ENCODE data around the gene KCNK6. TPM values are rescaled to one million over a fixed set of nuclear protein-coding genes. Genes with fewer than 3 reads are reported as not detected.

The KCNK6 gene
- total RNA-seq, 6 experiments from 2014 or later = 1.1 to 3.1 (median 2.2) TPM

DNA sequence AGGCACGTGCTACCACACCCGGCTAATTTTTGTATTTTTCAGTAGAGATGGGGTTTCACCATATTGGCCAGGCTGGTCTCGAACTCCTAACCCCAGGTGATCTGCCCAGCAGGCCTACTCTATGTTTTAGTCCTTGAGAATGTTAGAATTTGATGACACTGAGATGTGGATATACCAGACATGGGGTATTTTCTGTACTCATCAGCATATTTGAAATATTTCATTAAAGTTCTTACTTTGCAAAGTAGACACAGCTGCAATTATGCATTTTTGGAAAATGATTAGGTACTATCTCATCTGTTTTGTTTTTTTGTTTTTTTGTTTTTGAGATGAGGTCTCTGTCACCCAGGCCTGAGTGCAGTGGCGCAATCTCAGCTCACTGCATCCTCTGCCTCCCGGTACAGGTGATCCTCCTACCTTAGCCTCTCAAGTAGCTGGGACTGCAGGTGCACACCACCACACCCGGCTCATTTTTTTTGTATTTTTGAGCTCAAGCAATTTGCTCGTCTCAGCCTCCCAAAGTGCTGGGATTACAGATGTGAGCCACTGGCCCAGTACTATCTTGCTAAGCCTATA is 42.6 kb upstream of the KCNK6 start:
- TF ChIP-seq POLR2A (IDR thresholded peaks at IDR 0.05) = no peak
- TF ChIP-seq, protein P1, sequence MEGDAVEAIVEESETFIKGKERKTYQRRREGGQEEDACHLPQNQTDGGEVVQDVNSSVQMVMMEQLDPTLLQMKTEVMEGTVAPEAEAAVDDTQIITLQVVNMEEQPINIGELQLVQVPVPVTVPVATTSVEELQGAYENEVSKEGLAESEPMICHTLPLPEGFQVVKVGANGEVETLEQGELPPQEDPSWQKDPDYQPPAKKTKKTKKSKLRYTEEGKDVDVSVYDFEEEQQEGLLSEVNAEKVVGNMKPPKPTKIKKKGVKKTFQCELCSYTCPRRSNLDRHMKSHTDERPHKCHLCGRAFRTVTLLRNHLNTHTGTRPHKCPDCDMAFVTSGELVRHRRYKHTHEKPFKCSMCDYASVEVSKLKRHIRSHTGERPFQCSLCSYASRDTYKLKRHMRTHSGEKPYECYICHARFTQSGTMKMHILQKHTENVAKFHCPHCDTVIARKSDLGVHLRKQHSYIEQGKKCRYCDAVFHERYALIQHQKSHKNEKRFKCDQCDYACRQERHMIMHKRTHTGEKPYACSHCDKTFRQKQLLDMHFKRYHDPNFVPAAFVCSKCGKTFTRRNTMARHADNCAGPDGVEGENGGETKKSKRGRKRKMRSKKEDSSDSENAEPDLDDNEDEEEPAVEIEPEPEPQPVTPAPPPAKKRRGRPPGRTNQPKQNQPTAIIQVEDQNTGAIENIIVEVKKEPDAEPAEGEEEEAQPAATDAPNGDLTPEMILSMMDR (IDR thresholded peaks at IDR 0.05) = no peak
- WGBS (ENCODE audit: insufficient coverage, low coverage, low lambda C conversion rate, missing lambda C conversion rate) = 86% methylated on average over 6 of the region's 7 CpGs
- Histone ChIP-seq H3K4me1 (no peaks in the 10 kb centered on the region), H3K9me3 (no peaks in the 10 kb centered on the region), H3K36me3 (no peaks in the 10 kb centered on the region), H3K27ac (peak overlapping the region; percentile 16 to 61 (median 21)), H3K27me3 (no peaks in the 10 kb centered on the region), H3K4me3 (no peak overlapping the region)
- intact Hi-C loops (cut with DNase I) = no loop called here
- DNase-seq = no peak
- no peak for ATAC-seq

DNA sequence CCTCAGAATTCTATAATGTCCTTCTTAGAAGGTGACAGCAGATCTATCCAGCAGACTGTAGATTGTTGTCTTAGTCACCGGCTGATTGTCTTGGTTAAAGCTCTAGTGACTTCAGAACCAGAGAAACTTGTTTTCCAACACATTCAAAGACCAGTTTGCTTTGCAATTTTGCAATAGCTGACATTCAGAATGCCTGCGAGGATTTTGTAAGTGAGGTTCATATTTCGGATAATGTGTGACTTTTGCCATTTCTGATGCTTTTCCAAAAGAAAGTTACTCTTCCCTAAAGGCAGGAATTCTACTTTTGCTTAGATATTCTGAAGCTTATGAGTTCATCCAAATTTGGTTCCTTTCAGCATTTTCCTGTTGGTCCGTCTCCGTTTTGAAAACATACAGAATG is 42.1 kb upstream of the KCNK6 start:
- no peak overlapping the region for H3K4me3 ChIP-seq
- ATAC-seq = no peak
- DNase-seq = no peak
- H3K4me1 ChIP-seq = no peaks in the 10 kb centered on the region
- H3K36me3 ChIP-seq = no peaks in the 10 kb centered on the region
- H3K9me3 ChIP-seq = no peaks in the 10 kb centered on the region
- no peaks in the 10 kb centered on the region for H3K27me3 ChIP-seq
- peak overlapping the region; percentile 16 to 61 (median 21) for H3K27ac ChIP-seq
- TF ChIP-seq POLR2A (IDR thresholded peaks at IDR 0.05) = no peak
- TF ChIP-seq, protein P1 (IDR thresholded peaks at IDR 0.05) = no peak
- intact Hi-C loops (cut with DNase I) = no loop called here
- 45% methylated on average over 5 of the region's 5 CpGs for WGBS (ENCODE audit: insufficient coverage, low coverage, low lambda C conversion rate, missing lambda C conversion rate)

DNA sequence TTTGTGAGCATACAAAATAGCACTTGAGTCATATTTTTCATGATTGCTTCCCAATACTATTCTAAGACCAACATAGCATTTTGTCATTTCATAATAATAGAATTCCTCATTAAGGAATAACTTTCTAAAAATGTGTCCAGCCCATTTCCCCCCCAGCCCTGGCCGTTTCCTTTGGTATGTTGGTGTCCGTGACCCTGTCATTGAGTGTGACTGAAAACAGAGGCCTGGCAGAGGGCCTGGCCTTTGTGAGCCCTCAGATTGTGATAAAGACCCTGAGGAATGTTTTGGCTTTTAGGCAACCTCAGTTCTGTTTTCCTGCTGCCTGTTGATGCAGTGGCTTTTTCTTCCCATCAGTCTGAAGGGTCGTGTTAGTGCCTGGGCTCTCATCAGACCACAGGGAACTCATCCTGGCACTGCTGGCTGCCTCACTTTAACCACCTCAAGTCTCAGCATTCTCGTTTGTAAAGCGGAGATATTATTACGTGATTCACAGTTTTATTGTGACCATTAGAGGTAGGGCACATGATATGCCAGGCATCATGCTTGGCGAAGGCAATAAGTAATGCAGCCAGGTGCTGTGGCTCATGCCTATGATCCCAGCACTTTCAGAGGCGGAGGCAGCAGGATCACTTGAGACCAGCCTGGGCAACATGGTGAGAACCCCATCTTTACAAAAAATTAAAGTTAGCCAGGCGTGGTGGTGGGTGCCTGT is 41.5 kb upstream of the KCNK6 start:
- DNase-seq (peak in 2 of 3 donors; percentile 54 to 62), ATAC-seq (peak; percentile 75 to 84 (median 82))
- peak overlapping the region; percentile 20 to 40 (median 37) for H3K27ac ChIP-seq
- H3K9me3 ChIP-seq = no peaks in the 10 kb centered on the region
- WGBS (ENCODE audit: insufficient coverage, low coverage, low lambda C conversion rate, missing lambda C conversion rate) = 64% methylated on average over 8 of the region's 9 CpGs
- H3K27me3 ChIP-seq = no peaks in the 10 kb centered on the region
- no peaks in the 10 kb centered on the region for H3K36me3 ChIP-seq
- no peak overlapping the region for H3K4me3 ChIP-seq
- H3K4me1 ChIP-seq = no peaks in the 10 kb centered on the region
- intact Hi-C loops (cut with DNase I) = no loop called here
- TF ChIP-seq POLR2A (IDR thresholded peaks at IDR 0.05) = no peak
- TF ChIP-seq, protein P1 (IDR thresholded peaks at IDR 0.05) = no peak

DNA sequence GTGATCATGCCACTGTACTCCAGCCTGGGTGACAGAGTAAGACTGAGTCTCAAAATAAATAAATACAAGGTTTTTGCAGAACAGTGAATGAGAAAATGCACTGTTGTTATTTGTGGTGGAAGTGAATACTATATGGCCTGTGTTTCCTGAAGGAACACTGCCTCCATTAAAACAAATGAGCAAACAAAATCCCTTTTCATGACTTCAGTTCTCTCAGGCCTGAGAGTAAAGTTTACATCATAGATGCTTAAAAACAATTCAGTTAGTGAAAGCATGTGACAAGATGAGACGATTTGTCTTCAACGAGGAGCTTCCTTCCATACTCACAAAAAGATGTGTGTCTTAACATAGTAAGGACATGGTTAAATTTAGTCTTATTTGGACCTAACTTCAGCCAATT is 40.9 kb upstream of the KCNK6 start:
- Histone ChIP-seq H3K27ac (peak overlapping the region in 2 of 3 donors; percentile 37 to 40), H3K27me3 (no peaks in the 10 kb centered on the region), H3K9me3 (no peaks in the 10 kb centered on the region), H3K4me3 (no peak overlapping the region), H3K4me1 (no peaks in the 10 kb centered on the region), H3K36me3 (no peaks in the 10 kb centered on the region)
- no peak for TF ChIP-seq POLR2A (IDR thresholded peaks at IDR 0.05)
- TF ChIP-seq, protein P1 (IDR thresholded peaks at IDR 0.05) = no peak
- ATAC-seq (no peak), DNase-seq (no peak)
- intact Hi-C loops (cut with DNase I) = no loop called here
- WGBS (ENCODE audit: insufficient coverage, low coverage, low lambda C conversion rate, missing lambda C conversion rate) = 40% methylated on average over 2 of the region's 2 CpGs
